ENCODE results near the gene VARS2. TPM values are rescaled to one million over a fixed set of nuclear protein-coding genes. Genes with fewer than 3 reads are reported as not detected.

VARS2 gene
- total RNA-seq, 1 donor from 2014 or later: 21.0 TPM

- H3K4me3 ChIP-seq: peak overlapping the region; percentile 87
- no peaks in the 10 kb centered on the region for H3K36me3 ChIP-seq
- peak; percentile 48 for DNase-seq
- H3K9me3 ChIP-seq (replicated peaks): no peaks in the 10 kb centered on the region
- H3K4me1 ChIP-seq: peaks cover 60% of the 10 kb centered on the region
- intact Hi-C loops (cut with micrococcal nuclease): loop anchor here (10.0 kb wide), 1 partner anchor 141 kb away; the partner anchor contains the start of genes FLOT1 and IER3
- no peaks in the 10 kb centered on the region for H3K27me3 ChIP-seq (ENCODE audit: low read depth)
- peak overlapping the region; percentile 86 for H3K27ac ChIP-seq (replicated peaks)
- no peak for TF ChIP-seq CTCF (IDR thresholded peaks at IDR 0.05; ENCODE audit: borderline replicate concordance)
Observed at GRCh38 chr6:30885999-30886896, 27.8 kb upstream of the VARS2 start.

GRCh38 chr6:30886897-30887255 lies 27.2 kb upstream of the VARS2 start:
- Histone ChIP-seq H3K36me3 (peaks cover 2% of the 10 kb centered on the region), H3K4me1 (peaks cover 56% of the 10 kb centered on the region), H3K27ac (replicated peaks) (peak overlapping the region; percentile 86), H3K27me3 (ENCODE audit: low read depth) (no peaks in the 10 kb centered on the region), H3K9me3 (replicated peaks) (no peaks in the 10 kb centered on the region), H3K4me3 (no peak overlapping the region)
- no peak for DNase-seq
- intact Hi-C loops (cut with micrococcal nuclease): loop anchor here (10.0 kb wide), 1 partner anchor 142 kb away; the partner anchor contains the start of genes FLOT1 and IER3
- no peak for TF ChIP-seq CTCF (IDR thresholded peaks at IDR 0.05; ENCODE audit: borderline replicate concordance)

- H3K4me1 ChIP-seq: peaks cover 43% of the 10 kb centered on the region
- H3K9me3 ChIP-seq (replicated peaks): no peaks in the 10 kb centered on the region
- H3K36me3 ChIP-seq: peaks cover 13% of the 10 kb centered on the region
- no peak overlapping the region for H3K27ac ChIP-seq (replicated peaks)
- DNase-seq: no peak
- no peak overlapping the region for H3K4me3 ChIP-seq
- H3K27me3 ChIP-seq (ENCODE audit: low read depth): no peaks in the 10 kb centered on the region
- intact Hi-C loops (cut with micrococcal nuclease): loop anchor here (10.0 kb wide), 1 partner anchor 143 kb away; the partner anchor contains the start of genes FLOT1 and IER3
- TF ChIP-seq CTCF (IDR thresholded peaks at IDR 0.05; ENCODE audit: borderline replicate concordance): no peak
Observed at GRCh38 chr6:30887901-30888815, 25.9 kb upstream of the VARS2 start.

- H3K27me3 ChIP-seq (ENCODE audit: low read depth): no peaks in the 10 kb centered on the region
- H3K9me3 ChIP-seq (replicated peaks): no peaks in the 10 kb centered on the region
- no peak for TF ChIP-seq CTCF (IDR thresholded peaks at IDR 0.05; ENCODE audit: borderline replicate concordance)
- H3K36me3 ChIP-seq: peaks cover 14% of the 10 kb centered on the region
- no peak overlapping the region for H3K4me3 ChIP-seq
- DNase-seq: no peak
- H3K4me1 ChIP-seq: peaks cover 35% of the 10 kb centered on the region
- H3K27ac ChIP-seq (replicated peaks): no peak overlapping the region
- intact Hi-C loops (cut with micrococcal nuclease): loop anchor here (10.0 kb wide), 1 partner anchor 144 kb away; the partner anchor contains the start of genes FLOT1 and IER3
Observed at GRCh38 chr6:30888816-30889495, 25.1 kb upstream of the VARS2 start.

GRCh38 chr6:30889496-30889885 lies 24.5 kb upstream of the VARS2 start:
- intact Hi-C loops (cut with micrococcal nuclease): loop anchor here (10.0 kb wide), 1 partner anchor 145 kb away; the partner anchor contains the start of genes FLOT1 and IER3
- no peaks in the 10 kb centered on the region for H3K27me3 ChIP-seq (ENCODE audit: low read depth)
- H3K27ac ChIP-seq (replicated peaks): no peak overlapping the region
- DNase-seq: no peak
- peaks cover 32% of the 10 kb centered on the region for H3K4me1 ChIP-seq
- H3K36me3 ChIP-seq: peaks cover 18% of the 10 kb centered on the region
- no peaks in the 10 kb centered on the region for H3K9me3 ChIP-seq (replicated peaks)
- H3K4me3 ChIP-seq: no peak overlapping the region
- TF ChIP-seq CTCF (IDR thresholded peaks at IDR 0.05; ENCODE audit: borderline replicate concordance): no peak
